SHP77 treated with DMSO at 0.1 percent for 48 hours (cell line): ENCODE data around the gene RAN.
A peak's percentile ranks its signal among the peaks of the same experiment; 100 is the strongest.
"Not testable (repeated sequence)": the region's sequence is repeated elsewhere in the genome, so short reads cannot be mapped to it uniquely, and the experiment has no call there.

Experiments
- DNase-seq: peaks from one replicate; lab custom pipeline; 2025; lab: John Stamatoyannopoulos, UW

The RAN gene

GRCh38 chr12:130849561-130850417 is 22.1 kb upstream of the RAN start:
- no peak for DNase-seq

DNA sequence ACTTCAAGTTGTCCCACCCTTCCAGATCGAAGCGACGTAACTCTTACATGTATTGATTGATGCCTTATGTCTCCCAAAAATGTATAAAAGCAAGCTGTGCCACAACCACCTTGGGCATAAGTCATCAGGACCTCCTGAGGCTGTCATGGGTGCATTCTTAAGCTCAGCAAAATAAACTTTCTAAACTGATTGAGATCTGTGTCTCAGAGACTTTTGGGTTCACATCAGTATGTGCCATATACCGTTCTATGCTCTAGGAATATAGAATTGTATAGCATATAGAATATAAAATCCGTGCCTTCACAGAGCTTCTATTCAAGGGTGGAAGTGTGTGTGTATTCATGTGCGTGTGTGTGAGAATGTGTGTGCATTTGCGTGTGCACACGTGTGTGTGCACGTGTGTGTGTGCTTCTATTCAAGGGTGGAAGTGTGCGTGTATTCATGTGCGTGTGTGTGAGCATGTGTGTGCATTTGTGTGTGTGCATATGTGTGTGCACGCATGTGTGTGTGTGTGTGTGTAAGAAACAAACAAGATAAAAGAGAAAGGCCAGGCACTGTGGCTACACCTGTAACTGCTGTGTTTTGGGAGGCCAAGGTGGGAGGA is 21.3 kb upstream of the RAN start:
- no peak for DNase-seq

DNA sequence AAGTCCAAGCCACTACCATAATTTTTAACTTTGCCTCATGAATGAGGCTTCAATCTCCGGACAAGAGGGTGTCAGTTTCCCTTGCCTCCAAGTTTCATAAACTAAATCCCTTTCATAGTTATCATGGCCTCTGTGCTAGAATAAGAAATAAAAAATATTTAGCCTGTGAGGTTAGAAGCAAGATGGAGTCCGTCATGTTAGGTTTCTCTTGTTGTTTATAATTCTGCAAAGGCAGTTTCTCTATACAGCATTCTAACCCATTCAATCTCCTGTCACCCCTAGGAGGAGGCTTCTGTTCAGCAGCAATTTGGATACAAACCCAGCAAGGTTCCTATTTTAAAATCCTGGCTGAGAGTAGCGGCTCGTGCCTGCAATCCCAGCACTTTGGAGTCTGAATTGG is 15.8 kb upstream of the RAN start:
- DNase-seq: no peak

DNA sequence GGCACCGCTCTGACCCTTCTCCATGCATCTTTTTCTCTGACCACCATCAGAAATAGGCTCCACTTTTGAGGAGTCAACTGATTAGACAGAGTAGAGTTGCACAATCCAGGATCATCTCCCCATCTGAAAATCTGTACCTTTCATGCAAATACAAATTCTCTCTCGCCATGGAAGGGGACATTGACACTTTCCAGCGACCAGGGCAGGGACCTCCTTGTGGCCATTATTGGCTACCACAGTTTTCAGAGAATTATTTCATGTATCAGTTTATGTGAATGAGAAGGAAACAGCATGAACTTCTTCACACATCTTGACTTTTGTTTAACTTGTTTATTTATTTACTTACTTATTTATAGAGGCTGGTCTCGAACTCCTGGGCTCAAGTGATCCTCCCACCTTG is 13.8 kb upstream of the RAN start:
- DNase-seq: no peak

- no peak for DNase-seq
Measured at GRCh38 chr12:130859161-130859560, 12.7 kb upstream of the RAN start.

GRCh38 chr12:130860311-130860710 is 11.6 kb upstream of the RAN start:
- no peak for DNase-seq

- no peak for DNase-seq
Measured at GRCh38 chr12:130862161-130862560, 9.7 kb upstream of the RAN start.

GRCh38 chr12:130862771-130863170 is 9.1 kb upstream of the RAN start:
- not testable (repeated sequence) for DNase-seq

DNA sequence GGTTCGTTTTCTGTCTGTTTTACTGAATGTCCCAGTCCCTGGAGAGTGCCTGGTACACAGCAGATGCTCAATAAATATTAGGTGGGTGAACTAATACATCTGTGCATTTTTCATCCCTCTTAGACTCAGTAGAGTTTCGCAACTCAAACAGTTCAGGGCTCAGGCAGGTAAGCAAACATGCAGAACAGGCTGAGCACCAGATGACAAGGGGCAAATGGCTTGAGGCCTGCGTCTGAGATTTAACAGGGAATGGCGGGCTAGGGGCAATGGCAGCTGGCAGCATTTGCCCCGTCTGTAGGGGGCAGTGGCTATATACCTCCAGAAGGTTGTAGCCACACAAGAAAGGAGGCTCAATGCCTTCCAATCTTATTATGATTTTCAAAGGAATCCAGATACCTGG is 8.6 kb upstream of the RAN start:
- no peak for DNase-seq

- no peak for DNase-seq
Measured at GRCh38 chr12:130868412-130868811, 3.5 kb upstream of the RAN start.

DNA sequence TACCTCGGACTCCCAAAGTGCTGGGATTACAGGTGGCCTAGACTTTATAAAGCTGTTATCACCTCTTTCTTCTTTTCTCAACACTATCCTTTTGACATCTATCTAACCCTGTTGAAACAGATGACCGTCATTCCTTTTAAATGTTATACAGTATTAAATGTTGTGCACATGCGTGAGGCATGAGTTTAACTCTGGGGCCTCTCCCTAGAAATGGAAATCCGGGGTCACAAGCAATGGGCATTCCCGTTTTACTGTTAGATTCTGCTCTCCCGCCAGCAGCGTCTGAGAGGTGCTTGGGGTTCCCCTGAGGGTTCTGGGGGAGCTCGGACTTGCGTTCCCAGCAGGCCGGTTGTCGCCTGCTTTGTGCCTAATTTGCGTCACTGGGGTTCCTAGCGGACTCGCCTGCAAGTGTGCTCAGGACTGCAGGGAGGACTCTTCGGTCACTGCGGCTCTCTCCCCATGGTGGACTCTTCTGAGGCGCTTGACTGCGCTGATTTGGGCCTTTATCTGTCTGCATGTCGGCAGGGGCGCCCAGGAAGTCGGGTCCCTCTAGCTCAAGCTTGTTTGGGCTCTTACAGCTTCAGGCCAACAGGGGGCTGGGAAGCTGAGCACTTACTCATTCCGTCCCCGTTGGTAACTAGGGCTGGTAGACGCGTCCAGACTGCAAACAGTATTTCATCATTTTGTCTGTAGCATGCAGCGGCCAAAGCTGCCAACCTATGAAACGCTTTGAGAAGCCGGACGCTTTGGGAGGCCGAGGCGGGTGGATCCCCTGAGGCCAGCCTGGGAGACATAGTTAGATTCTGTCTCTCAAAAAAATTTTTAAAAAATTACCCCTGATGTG is 1.2 kb upstream of the RAN start:
- peak; percentile 78 for DNase-seq

DNA sequence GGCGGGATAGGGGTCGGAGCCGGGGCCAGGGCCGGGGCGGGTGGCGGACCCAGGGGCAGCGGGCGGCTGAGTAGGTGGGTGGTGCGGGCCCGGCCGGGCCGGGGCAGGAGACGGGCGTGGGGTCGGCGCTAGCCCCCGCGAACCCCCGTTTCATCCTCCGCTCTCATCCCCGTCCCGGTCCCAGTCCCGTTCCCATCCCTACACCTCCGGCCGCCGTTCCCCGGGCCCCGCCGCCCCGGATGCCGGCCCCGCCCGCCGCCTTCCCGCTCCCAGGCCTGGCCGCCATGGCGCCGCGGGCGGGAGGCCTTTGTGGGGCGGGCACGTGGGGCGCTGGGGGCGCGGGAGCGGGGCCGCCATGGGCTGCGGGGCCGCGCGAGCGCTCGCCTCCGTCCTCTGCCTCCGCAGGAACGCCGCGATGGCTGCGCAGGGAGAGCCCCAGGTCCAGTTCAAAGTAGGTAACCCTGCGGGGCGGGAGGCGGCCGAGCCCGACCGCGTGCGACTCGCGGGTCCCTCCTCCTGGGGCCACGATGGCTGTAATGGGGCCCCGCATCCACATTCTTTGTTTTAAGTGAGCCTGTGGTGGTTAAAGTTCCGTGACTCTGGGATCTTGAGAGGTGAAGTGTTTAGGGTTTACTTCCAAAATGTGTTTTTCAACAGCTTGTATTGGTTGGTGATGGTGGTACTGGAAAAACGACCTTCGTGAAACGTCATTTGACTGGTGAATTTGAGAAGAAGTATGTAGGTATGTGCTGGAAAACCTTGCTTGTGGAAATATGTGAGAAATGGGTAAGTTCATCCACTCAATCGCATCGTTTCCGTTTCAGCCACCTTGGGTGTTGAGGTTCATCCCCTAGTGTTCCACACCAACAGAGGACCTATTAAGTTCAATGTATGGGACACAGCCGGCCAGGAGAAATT is 572 bp downstream of the RAN start:
- DNase-seq: no peak

- DNase-seq: no peak
Measured at GRCh38 chr12:130873106-130873795, 1.4 kb downstream of the RAN start.

- DNase-seq: no peak
Measured at GRCh38 chr12:130873825-130874224, 2.0 kb downstream of the RAN start.

- DNase-seq: no peak
Measured at GRCh38 chr12:130874696-130875095, 2.8 kb downstream of the RAN start.

GRCh38 chr12:130875193-130875592 is 3.3 kb downstream of the RAN start:
- no peak for DNase-seq

DNA sequence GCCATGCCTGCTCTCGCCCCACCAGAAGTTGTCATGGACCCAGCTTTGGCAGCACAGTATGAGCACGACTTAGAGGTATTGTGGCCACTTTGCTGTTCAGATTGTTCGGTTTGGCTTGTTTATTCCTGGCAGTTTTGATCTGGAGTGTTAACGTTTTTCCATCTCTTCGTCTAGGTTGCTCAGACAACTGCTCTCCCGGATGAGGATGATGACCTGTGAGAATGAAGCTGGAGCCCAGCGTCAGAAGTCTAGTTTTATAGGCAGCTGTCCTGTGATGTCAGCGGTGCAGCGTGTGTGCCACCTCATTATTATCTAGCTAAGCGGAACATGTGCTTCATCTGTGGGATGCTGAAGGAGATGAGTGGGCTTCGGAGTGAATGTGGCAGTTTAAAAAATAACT is 3.8 kb downstream of the RAN start:
- not testable (repeated sequence) for DNase-seq

DNA sequence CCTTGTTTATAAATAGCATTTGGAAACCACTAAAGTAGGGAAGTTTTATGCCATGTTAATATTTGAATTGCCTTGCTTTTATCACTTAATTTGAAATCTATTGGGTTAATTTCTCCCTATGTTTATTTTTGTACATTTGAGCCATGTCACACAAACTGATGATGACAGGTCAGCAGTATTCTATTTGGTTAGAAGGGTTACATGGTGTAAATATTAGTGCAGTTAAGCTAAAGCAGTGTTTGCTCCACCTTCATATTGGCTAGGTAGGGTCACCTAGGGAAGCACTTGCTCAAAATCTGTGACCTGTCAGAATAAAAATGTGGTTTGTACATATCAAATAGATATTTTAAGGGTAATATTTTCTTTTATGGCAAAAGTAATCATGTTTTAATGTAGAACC is 4.4 kb downstream of the RAN start:
- no peak for DNase-seq

GRCh38 chr12:130876758-130877157 is 4.9 kb downstream of the RAN start:
- no peak for DNase-seq

DNA sequence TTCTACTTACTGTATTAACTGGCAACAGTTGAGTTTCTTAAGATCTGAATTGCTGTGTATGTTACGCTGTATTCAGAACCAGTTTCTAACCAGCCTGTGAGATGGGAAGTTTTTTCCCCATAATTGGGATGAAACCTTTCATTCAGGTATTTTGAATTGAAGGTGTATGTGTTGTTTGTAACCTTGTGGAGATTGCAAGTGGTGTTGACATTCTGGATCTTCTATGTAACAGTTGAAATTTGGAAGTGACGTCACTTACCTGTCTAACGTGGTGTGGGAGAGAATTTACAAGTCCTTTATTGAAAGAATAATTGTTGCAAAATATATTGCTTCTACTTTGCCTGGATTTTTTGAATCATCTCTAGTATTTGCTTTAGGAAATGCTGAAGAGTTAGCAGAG is 5.5 kb downstream of the RAN start:
- no peak for DNase-seq
